ENCODE data around the gene B2M.
A peak's percentile ranks its signal among the peaks of the same experiment; 100 is the strongest.
"Not testable (repeated sequence)": the region's sequence is repeated elsewhere in the genome, so short reads cannot be mapped to it uniquely, and the experiment has no call there.

The B2M gene

GRCh38 chr15:44700676-44701075 lies 10.6 kb upstream of the B2M start:
- DNase-seq, result not testable (repeated sequence)

DNA sequence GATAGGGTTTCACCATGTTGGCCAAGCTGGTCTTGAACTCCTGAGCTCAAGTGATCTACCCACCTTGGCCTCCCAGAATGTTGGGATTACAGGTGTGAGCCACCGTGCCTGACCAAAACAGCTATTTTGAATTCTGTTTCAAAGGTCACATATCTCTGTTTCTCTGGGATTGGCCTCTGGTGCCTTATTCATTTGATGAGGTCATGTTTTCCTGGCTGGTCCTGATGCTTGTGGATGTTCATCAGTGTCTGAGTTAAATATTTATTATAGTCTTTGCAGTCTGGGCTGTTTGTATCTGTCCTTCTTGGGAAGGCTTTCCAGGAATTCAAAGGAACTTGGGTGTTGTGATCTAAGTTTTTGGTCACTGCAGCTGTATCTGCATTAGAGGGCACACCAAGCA lies 5.3 kb upstream of the B2M start:
- DNase-seq, result no peak

GRCh38 chr15:44706401-44706800 lies 4.9 kb upstream of the B2M start:
- no peak for DNase-seq

DNA sequence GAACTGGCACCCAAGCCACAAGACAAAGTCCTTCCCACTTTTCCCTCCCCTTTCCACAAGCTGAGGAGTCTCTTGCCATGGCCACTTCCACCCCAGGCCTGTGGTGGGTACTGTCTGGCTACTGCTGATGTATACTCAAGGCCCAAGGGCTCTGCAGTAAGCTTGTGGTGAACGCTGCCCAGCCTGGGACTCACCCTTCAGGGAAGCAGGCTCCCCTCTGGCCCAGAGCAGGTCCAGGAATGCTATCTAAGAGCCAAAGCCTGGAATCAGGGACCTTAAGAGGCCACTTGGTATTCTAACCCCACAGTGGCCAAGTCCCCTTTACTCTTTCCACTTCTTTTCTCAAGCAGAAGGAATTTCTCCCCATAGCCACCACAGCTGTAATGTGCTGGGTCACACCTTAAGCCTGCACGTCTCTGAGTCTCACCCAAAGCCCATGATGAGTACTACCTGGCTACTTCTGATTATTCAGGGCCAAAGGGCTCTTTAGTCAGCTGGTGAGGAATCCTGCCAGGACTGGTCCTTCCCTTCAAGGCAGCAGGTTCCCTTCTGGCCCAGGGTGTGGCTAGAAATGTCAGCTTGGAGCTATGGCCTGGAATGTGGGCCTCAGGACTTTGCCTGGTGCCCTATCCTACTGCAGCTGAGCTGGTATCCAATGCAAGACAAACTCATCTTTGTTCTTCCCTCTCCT lies 4.2 kb upstream of the B2M start:
- DNase-seq, result no peak

DNA sequence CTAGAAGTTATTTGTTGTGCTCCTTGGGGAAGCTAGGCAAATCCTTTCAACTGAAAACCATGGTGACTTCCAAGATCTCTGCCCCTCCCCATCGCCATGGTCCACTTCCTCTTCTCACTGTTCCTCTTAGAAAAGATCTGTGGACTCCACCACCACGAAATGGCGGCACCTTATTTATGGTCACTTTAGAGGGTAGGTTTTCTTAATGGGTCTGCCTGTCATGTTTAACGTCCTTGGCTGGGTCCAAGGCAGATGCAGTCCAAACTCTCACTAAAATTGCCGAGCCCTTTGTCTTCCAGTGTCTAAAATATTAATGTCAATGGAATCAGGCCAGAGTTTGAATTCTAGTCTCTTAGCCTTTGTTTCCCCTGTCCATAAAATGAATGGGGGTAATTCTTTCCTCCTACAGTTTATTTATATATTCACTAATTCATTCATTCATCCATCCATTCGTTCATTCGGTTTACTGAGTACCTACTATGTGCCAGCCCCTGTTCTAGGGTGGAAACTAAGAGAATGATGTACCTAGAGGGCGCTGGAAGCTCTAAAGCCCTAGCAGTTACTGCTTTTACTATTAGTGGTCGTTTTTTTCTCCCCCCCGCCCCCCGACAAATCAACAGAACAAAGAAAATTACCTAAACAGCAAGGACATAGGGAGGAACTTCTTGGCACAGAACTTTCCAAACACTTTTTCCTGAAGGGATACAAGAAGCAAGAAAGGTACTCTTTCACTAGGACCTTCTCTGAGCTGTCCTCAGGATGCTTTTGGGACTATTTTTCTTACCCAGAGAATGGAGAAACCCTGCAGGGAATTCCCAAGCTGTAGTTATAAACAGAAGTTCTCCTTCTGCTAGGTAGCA lies 851 bp upstream of the B2M start:
- DNase-seq, result no peak

DNA sequence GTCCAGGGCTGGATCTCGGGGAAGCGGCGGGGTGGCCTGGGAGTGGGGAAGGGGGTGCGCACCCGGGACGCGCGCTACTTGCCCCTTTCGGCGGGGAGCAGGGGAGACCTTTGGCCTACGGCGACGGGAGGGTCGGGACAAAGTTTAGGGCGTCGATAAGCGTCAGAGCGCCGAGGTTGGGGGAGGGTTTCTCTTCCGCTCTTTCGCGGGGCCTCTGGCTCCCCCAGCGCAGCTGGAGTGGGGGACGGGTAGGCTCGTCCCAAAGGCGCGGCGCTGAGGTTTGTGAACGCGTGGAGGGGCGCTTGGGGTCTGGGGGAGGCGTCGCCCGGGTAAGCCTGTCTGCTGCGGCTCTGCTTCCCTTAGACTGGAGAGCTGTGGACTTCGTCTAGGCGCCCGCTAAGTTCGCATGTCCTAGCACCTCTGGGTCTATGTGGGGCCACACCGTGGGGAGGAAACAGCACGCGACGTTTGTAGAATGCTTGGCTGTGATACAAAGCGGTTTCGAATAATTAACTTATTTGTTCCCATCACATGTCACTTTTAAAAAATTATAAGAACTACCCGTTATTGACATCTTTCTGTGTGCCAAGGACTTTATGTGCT lies 527 bp downstream of the B2M start:
- DNase-seq, result no peak

DNA sequence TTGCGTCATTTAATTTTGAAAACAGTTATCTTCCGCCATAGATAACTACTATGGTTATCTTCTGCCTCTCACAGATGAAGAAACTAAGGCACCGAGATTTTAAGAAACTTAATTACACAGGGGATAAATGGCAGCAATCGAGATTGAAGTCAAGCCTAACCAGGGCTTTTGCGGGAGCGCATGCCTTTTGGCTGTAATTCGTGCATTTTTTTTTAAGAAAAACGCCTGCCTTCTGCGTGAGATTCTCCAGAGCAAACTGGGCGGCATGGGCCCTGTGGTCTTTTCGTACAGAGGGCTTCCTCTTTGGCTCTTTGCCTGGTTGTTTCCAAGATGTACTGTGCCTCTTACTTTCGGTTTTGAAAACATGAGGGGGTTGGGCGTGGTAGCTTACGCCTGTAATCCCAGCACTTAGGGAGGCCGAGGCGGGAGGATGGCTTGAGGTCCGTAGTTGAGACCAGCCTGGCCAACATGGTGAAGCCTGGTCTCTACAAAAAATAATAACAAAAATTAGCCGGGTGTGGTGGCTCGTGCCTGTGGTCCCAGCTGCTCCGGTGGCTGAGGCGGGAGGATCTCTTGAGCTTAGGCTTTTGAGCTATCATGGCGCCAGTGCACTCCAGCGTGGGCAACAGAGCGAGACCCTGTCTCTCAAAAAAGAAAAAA lies 1.2 kb downstream of the B2M start:
- DNase-seq, result no peak

DNA sequence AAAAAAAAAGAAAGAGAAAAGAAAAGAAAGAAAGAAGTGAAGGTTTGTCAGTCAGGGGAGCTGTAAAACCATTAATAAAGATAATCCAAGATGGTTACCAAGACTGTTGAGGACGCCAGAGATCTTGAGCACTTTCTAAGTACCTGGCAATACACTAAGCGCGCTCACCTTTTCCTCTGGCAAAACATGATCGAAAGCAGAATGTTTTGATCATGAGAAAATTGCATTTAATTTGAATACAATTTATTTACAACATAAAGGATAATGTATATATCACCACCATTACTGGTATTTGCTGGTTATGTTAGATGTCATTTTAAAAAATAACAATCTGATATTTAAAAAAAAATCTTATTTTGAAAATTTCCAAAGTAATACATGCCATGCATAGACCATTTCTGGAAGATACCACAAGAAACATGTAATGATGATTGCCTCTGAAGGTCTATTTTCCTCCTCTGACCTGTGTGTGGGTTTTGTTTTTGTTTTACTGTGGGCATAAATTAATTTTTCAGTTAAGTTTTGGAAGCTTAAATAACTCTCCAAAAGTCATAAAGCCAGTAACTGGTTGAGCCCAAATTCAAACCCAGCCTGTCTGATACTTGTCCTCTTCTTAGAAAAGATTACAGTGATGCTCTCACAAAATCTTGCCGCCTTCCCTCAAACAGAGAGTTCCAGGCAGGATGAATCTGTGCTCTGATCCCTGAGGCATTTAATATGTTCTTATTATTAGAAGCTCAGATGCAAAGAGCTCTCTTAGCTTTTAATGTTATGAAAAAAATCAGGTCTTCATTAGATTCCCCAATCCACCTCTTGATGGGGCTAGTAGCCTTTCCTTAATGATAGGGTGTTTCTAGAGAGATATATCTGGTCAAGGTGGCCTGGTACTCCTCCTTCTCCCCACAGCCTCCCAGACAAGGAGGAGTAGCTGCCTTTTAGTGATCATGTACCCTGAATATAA lies 2.0 kb downstream of the B2M start:
- DNase-seq, result peak; percentile 16

- no peak for DNase-seq
Observed at GRCh38 chr15:44715142-44715796, 4.0 kb downstream of the B2M start.

DNA sequence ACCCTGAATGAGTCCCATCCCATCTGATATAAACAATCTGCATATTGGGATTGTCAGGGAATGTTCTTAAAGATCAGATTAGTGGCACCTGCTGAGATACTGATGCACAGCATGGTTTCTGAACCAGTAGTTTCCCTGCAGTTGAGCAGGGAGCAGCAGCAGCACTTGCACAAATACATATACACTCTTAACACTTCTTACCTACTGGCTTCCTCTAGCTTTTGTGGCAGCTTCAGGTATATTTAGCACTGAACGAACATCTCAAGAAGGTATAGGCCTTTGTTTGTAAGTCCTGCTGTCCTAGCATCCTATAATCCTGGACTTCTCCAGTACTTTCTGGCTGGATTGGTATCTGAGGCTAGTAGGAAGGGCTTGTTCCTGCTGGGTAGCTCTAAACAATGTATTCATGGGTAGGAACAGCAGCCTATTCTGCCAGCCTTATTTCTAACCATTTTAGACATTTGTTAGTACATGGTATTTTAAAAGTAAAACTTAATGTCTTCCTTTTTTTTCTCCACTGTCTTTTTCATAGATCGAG lies 4.5 kb downstream of the B2M start:
- DNase-seq, result no peak

- DNase-seq, result no peak
Observed at GRCh38 chr15:44716983-44717602, 5.8 kb downstream of the B2M start.

DNA sequence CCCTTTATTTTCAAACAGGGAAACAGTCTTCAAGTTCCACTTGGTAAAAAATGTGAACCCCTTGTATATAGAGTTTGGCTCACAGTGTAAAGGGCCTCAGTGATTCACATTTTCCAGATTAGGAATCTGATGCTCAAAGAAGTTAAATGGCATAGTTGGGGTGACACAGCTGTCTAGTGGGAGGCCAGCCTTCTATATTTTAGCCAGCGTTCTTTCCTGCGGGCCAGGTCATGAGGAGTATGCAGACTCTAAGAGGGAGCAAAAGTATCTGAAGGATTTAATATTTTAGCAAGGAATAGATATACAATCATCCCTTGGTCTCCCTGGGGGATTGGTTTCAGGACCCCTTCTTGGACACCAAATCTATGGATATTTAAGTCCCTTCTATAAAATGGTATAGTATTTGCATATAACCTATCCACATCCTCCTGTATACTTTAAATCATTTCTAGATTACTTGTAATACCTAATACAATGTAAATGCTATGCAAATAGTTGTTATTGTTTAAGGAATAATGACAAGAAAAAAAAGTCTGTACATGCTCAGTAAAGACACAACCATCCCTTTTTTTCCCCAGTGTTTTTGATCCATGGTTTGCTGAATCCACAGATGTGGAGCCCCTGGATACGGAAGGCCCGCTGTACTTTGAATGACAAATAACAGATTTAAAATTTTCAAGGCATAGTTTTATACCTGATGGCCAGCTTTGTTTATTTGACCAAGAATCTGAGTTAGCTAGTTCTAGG lies 7.0 kb downstream of the B2M start:
- no peak for DNase-seq

DNA sequence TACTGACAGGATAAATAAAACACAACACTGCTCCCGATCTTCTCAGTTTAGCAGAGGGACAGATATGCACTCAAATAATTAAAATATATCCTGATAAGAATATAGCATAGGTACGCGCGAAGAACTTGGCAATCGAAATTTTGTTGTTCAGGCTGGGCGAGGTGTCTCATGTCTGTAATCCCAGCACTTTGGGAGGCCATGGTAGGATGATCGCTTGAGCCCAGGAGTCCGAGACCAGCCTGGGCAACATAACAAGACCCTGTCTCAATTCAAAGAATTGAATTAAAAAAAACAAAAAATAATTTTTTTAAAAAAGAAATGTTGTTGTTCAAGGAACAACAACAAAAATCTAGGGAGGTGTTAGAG lies 7.6 kb downstream of the B2M start:
- no peak for DNase-seq

GRCh38 chr15:44719293-44719999 lies 8.1 kb downstream of the B2M start:
- no peak for DNase-seq

DNA sequence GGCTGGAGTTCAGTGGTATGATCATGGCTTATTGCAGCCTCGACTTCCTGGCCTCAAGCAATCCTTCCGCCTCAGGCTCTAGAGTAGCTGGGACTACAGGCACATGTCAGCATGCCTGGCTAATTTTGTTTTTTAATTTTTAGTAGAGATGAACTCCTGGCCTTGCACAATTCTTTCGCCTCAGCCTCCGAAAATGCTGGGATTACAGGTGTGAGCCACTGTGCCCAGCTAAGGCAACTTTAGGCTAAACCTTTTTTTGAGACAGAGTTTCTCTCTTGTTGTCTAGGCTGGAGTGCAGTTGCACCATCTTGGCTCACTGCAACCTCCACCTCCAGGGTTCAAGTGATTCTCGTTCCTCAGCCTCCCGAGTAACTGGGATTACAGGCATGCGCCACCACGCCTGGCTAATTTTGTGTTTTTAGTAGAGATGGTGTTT lies 8.7 kb downstream of the B2M start:
- not testable (repeated sequence) for DNase-seq

DNA sequence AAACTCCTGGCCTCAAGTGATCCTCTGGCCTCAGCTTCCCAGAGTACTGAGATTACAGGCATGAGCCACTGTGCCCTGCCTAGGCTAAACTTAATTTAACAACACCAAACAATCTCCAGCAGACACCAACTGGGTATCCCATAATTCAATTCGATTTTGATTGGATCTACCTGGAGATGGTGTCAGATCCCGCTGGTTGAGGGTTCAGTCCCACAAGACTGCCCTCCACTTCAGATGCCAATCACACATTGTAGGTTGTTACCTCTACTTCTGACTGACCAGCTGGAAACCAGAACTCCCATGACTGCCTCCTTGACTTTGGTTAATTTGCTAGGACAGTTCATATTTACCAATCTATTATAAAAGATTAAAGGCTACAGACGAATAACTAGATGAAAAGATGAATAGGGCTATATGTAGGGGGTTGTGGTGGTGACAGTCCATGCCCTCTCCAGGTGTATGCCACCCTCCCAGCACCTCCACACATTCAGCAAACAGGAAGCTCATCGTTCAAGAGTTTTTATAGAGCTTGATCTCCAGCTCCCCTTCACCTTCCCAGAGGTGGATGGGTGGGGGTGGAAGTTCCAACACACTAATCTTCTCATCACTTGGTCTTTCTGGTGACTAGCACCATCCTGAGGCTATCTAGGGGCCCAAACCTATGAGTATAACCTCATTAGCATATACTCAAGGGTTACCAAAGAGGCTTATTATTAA lies 9.3 kb downstream of the B2M start:
- DNase-seq, result no peak

DNA sequence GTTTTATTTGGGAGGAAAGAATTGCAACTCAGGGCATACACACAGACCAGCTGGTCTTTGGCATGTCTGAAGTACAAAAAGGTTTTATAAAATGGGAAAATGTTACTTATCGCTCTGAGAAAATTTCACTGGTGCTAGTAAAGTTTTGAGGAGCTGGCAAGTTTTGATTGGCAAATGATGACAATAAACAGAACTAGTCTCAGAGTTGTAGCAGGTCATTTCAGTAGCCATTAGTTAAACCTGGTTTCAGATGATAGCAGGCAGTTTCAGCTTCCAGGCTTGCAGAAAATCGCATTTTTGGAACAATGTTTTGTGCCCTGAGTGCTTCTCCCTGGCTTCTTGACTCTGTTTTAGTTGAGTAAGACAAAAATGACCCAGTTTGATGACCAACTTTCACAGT lies 10.7 kb downstream of the B2M start:
- DNase-seq, result no peak

GRCh38 chr15:44726136-44726535 lies 14.8 kb downstream of the B2M start:
- DNase-seq, result no peak
